Forelimb muscle (tissue), 1 donor: ENCODE data around the gene TMBIM1. TPM values are rescaled to one million over a fixed set of nuclear protein-coding genes. Genes with fewer than 3 reads are reported as not detected.
"Not testable (repeated sequence)": the region's sequence is repeated elsewhere in the genome, so short reads cannot be mapped to it uniquely, and the experiment has no call there.

ENCODE experiments used
- DNase-seq: peaks from one replicate; pipeline ENCODE4 v3.0.0-alpha.2; 2013; ENCODE audit warnings: low read depth
- polyA plus RNA-seq: library from polyadenylated mRNA; unstranded; fragments of 120-200 nt; gene quantifications from one replicate; pipeline ENCODE4 v1.2.1, GENCODE V29; 2013; ENCODE audit not compliant: insufficient read length

The TMBIM1 gene
- polyA plus RNA-seq, 1 donor, result 81.3 TPM

DNA sequence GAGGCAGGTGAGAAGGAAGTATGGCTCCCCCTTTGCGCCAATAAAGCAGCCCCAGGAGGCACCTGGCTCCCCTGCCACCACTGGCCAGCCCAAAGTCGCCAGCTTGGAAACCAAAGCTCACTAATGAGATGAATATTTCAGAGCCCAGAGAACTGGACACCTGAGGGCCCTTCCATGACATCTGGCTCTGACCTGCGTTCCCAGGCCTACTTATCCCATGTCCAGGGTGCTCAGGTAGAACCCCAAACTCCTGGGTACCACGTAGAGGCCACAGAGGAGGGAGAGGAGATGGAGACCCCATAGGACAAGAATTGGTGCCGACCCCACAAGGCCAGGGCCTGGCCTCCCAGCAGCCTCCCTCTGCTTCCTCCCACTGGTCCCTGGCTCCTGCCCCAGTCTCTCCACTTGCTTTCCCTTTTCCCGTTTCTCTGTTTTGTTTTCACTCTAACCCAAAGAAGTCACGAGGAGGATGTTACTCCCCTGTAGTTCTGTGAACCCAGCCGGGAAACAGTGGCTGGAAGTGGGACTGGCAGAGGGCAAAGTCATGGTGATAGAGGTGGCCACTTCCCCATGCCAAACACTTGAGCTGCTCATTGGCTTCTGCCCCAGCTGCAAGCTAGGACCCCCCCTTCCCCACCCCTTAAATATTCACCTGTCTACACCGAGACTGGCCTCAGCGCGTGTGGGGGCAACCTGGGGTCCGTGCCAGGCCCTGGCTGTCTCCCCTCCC, 820 bp downstream of the TMBIM1 start:
- no peak for DNase-seq

DNA sequence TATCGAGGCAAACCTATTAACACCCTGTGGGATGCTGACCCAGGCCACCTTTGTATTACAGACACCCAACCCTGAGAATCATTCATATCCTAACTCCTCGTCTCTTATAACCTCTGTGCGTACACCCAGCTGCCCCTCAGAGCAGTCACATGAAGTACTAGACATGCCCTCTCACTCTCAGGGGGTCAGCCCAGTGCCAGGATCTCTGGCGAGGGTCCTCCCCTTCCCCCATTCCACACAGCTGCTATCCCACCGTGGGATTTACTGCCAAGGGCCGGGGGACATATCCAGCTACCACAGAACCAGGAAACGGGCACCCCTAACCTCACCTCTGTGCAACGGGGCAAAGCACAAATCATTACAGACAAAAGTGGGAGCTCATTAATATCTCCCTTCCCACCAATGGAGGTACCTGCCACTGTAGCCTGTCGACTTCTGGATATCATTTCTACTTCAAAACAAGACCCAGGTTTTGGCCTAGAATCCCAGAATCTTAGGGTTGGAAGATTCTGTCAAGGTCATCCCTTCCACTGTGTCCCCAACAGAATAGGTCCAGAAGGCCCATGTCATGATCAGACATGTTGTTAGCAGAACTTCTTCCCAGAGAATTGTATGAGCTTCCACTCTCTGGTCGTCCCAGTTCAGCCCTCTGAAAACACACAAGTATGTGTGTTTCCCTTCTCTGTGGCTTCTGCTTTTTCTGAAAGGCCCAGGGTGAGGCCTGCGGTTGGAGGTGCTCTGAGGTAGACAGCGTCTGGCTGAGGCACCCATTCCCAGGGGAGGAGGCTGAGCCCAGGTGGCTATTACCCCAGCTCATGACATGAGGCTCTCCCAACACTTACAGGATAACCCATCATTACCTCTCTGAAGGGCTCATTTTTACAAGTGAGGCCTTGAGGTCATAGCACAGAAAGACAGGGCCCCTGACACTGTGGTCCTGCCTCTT, 1.7 kb downstream of the TMBIM1 start:
- DNase-seq, result no peak

GRCh38 chr2:218289639-218290315, 2.5 kb downstream of the TMBIM1 start:
- DNase-seq, result no peak

GRCh38 chr2:218286570-218287459, 5.5 kb downstream of the TMBIM1 start:
- peak; percentile 86 for DNase-seq

GRCh38 chr2:218285604-218286003, 6.7 kb downstream of the TMBIM1 start:
- no peak for DNase-seq

DNA sequence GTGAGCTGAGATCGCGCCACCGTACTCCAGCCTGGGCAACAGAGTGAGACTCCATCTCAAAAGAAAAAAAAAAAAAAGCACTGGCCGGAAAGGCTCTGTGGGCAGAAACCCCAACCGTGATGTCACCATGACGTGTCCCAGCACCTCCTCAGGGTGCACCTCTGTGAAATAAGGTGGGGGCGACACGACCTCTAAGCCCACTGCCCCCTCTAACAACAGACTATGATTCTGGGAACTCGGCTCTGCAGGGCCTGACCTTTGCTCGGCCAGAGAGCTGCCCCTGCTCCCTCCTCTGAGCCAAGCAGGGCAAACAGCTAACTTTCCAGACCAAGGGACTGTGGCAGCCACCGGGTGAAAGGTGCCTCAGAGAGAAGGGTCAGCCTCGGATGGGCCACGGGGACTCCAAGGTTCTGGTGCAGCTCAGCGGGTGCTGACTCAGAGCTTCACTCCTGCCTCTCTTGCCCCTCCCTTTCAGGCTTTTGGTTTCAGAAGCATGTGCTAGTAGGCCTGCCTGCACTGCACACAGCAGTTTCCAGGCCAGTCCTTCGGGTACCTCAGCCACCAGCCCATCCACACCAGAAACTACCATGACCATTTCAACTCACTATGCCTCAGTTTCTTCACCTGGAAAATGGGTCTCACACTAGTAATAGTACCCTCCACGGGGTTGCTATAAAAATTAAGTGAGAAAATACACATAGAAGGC, 8.0 kb downstream of the TMBIM1 start:
- no peak for DNase-seq

DNA sequence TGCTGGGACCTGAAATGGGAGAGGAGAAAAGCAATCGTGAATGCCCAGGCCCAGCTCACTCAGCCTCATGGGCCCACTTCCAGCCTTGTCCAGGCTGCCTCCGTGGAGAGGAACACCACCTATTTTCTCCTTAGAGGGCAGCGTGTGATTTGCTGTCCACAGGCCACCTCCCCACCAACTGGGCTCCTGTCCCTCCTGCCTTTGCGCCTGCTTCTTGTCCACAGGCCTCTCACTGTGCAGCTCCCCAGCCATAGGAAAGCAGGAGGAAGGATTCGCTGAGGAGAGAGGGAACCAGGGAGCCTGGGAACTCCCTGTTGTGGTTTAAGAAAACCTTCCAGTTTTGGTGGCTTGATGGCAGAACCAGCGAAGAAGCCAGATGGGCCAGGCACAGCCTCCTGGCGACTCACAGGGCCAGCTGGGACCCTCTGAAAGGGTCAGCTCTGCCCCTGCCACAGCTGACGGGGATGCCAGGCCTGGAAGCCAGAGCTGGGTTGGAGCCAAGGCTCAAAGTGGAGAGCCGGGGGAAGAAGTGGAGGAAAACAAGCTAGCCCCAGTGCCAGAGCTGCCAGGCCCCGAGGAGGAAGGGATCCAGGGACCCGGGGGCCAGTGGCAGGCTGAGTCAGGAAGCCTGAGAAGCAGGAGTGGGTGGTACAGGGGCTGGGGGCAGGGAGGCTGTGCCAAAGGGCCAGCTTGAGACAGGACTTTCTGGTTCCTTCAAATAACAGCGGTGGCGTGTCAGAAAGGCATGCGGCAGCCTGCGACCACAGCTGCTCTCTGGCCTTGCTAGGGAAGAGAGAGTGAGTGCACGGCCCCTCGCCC, 9.9 kb downstream of the TMBIM1 start:
- DNase-seq, result no peak

DNA sequence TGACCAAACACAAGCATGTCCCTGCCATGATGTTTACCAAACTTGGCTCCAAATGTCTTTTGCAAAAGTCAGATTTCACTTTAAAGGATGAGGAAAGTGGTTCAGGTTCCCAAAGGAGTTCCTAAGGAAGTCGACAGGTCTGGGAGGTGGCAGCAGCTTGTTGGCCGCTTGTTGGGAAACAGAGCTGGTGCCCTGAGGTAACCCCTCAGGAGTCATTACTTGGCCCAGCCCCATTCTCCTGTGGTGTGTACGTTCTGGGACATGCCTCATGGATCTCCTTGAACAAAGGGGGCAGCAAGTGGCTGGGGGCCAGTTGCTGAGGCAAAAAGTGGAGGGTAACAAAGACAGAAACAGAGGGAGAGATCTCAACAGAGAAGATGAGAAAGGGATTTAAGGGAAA, 10.9 kb downstream of the TMBIM1 start:
- no peak for DNase-seq

- no peak for DNase-seq
These were observed 11.9 kb downstream of the TMBIM1 start for GRCh38 chr2:218280260-218280870.

DNA sequence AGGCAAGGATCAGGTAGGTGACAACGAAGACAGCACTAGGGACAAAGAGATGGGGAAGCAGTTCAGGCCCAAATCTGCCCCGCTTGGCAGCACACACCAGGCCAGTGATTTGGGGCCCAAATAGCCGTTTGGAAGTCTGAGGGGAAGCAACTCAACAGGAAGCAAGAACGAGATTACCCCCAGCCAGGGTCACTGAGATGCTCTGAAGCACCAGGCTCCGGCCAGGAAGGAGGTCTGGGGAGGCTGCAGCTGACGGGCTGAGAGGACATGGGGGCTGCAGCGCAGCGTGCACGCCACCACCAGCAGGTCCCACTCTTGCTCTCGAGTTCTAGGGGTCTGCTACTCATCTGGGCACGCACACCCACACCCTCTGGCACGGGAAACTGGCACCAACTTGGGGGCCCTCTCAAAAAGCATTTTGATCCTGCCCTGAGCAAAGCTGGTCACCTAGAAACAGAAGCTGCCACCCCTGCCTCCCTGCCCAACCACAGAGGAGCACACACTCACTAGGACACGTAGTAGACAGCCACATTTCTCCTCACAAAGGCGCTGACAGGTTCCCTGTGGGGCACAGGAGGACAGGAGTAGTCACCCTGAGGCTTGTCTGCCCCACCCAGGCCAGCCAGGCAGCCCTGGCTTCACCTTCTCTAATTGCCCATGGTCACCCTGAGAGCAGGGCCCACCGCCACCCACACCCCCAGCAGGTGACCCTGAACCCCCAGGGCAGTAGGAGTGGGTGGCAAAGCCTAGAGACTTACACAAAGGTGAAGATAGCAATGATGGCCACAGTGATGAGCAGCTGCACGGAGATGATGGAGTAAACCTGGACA, 13.6 kb downstream of the TMBIM1 start:
- DNase-seq, result no peak

DNA sequence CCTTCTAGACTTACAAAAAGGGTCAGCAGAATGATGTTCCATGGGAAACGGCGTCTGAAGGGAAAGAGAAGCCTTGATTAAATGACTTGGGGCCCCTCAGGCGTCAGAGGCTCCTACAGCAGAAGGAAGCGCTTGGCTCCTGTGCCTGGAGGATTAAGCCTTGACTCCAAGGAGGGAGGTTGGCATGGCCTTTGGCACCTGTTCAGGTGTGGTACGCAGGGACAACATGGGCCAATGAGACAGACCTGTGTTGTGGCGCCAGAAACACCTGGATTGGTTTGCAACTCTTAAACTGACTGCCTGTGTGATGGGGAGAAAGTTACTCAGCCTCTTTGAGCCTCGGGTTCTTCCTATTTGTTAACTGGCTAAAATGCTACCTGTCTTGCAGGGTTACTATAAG, 14.4 kb downstream of the TMBIM1 start:
- DNase-seq, result no peak

- DNase-seq, result no peak
These were observed 15.1 kb downstream of the TMBIM1 start for GRCh38 chr2:218276986-218277755.

DNA sequence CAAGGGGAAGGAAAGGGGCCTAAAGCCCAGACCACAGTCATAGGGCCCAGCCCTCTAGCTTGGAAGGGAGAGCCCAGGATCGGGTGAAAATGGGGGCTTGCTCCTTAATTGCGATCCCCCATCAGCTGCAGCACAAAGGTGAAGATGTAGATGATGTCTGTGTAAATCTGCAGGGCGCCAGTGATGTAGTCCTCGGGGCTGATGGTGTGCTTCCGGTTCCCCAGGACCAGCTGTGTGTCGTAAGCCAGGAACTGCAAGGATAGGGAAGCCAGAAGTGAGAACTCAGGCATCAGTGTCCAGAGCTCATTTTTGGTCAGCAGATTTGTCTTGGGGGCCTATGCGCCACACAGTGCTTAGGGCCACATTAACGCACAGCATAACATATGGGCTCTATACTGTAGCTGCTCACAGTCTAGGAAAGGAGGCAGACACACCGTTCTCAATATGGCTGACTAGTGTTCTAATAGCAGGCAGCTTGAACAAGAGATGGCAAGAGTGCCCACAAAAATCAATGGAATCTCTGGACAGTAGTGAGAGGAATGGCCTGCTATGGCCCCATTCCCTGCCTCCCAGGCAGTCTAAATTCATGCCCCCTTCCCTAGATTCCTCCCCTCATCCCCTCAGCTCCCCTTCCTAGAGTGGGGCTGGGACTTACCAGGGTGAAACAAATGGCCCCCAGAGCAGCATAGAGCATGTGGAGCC, 16.8 kb downstream of the TMBIM1 start:
- no peak for DNase-seq

DNA sequence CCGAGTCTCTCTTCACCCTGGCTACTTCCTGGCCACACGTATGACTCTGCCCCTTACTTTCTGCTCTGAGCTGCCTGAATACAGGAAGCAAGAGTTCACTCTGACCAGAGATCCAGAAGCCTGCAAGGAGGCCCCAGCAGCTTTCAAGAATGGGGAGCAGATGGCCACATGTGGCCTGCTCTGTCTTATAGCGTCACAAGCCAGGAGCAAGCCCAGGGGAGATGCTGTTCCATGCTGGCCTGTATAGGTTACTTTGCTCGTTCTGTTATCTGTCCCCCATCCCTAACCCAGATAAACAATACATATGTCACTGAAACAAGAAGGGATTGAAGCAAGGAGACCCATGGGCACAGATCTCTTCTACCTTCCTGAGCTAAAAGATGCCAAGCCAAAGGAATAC, 17.7 kb downstream of the TMBIM1 start:
- DNase-seq, result no peak

GRCh38 chr2:218273908-218274249, 18.4 kb downstream of the TMBIM1 start:
- DNase-seq, result no peak

DNA sequence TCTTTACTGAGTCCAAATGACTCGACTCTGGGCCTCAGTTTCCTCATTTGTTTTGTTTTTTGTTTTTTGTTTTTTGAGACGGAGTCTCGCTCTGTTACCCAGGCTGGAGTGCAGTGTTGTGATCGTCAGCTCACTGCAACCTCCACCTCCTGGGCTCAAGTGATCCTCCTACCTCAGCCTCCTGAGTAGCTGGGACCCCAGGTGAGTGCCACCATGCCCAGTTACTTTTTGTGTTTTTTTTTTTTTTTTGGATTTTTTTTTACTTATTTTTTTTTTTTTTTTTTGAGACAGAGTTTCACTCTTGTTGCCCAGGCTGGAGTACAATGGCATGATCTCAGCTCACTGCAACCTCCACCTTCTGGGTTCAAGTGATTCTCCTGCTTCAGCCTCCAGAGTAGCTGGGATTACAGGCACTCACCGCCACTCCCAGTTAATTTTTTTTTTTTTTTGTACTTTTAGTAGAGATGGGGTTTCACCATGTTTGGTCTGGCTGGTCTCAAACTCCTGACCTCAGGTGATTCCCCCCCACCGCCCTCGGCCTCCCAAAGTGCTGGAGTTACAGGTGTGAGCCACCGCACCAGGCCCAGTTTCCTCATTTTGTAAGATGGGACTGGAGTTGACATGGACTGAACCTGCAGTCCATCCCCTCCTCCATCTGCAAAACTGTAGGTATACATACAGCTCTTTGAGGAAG, 18.9 kb downstream of the TMBIM1 start:
- DNase-seq, result not testable (repeated sequence)
